Measurements from ENCODE around the gene ALLC.

The ALLC gene

GRCh38 chr2:3641841-3642421 is 16.1 kb upstream of the ALLC start:
- DNase-seq = no peak

GRCh38 chr2:3642521-3643215 is 15.3 kb upstream of the ALLC start:
- DNase-seq = no peak

GRCh38 chr2:3643371-3644245 is 14.4 kb upstream of the ALLC start:
- DNase-seq = no peak

GRCh38 chr2:3644246-3644525 is 13.8 kb upstream of the ALLC start:
- DNase-seq = no peak

- DNase-seq = no peak
Observed at GRCh38 chr2:3644891-3645605, 13.0 kb upstream of the ALLC start.

GRCh38 chr2:3645745-3646389 is 12.1 kb upstream of the ALLC start:
- DNase-seq = no peak

GRCh38 chr2:3646446-3646845 is 11.6 kb upstream of the ALLC start:
- DNase-seq = no peak

- no peak for DNase-seq
Observed at GRCh38 chr2:3647246-3647645, 10.8 kb upstream of the ALLC start.

- no peak for DNase-seq
Observed at GRCh38 chr2:3647831-3648651, 10.0 kb upstream of the ALLC start.

- DNase-seq = no peak
Observed at GRCh38 chr2:3648652-3649177, 9.3 kb upstream of the ALLC start.

GRCh38 chr2:3649581-3649980 is 8.4 kb upstream of the ALLC start:
- no peak for DNase-seq

GRCh38 chr2:3650140-3650920 is 7.7 kb upstream of the ALLC start:
- DNase-seq = no peak

- DNase-seq = no peak
Observed at GRCh38 chr2:3651691-3652648, 6.0 kb upstream of the ALLC start.

- no peak for DNase-seq
Observed at GRCh38 chr2:3652896-3653625, 4.9 kb upstream of the ALLC start.

GRCh38 chr2:3654011-3654410 is 4.0 kb upstream of the ALLC start:
- DNase-seq = no peak

- DNase-seq = no peak
Observed at GRCh38 chr2:3654531-3655225, 3.3 kb upstream of the ALLC start.

GRCh38 chr2:3655871-3656761 is 1.9 kb upstream of the ALLC start:
- DNase-seq = no peak

Measured in GOT3 (cell line).